H9 (cell line): Measurements from ENCODE around the gene BACH2. TPM values are rescaled to one million over a fixed set of nuclear protein-coding genes. Genes with fewer than 3 reads are reported as not detected.

Experiments
- DNase-seq: peaks from one replicate; pipeline ENCODE4 v3.0.0-alpha.2; 2017
- H2AFZ ChIP-seq: one replicate; pipeline ENCODE4 v1.6.1; 2013; ENCODE audit warnings: mild to moderate bottlenecking, low read length, control low read depth, moderate library complexity
- H2AK5ac ChIP-seq: 2 replicates; pipeline ENCODE4 v1.6.1; 2013; ENCODE audit warnings: low read length, control low read depth, mixed read lengths; ENCODE audit not compliant: insufficient read length
- H2BK120ac ChIP-seq: one replicate; pipeline ENCODE4 v1.6.1; 2013; ENCODE audit warnings: low read depth, mild to moderate bottlenecking, low read length, control low read depth, inconsistent platforms; ENCODE audit not compliant: poor library complexity, severe bottlenecking
- H2BK12ac ChIP-seq: 2 replicates; pipeline ENCODE4 v1.6.1; 2013; ENCODE audit warnings: low read length, control low read depth, mixed read lengths, low read depth; ENCODE audit not compliant: insufficient read length
- H2BK15ac ChIP-seq: 2 replicates; pipeline ENCODE4 v1.6.1; 2013; ENCODE audit warnings: low read depth, low read length, control low read depth
- H2BK20ac ChIP-seq: one replicate; pipeline ENCODE4 v1.6.1; 2013; ENCODE audit warnings: low read depth, mild to moderate bottlenecking, low read length, control low read depth, inconsistent platforms; ENCODE audit not compliant: poor library complexity, severe bottlenecking
- H2BK5ac ChIP-seq: 2 replicates; pipeline ENCODE4 v1.6.1; 2013; ENCODE audit warnings: low read length, control low read depth, mixed read lengths; ENCODE audit not compliant: insufficient read length
- H3K14ac ChIP-seq: 2 replicates; pipeline ENCODE4 v1.6.1; 2013; ENCODE audit warnings: low read length, control low read depth; ENCODE audit not compliant: insufficient read depth
- H3K18ac ChIP-seq: 2 replicates; pipeline ENCODE4 v1.6.1; 2013; ENCODE audit warnings: low read depth, mild to moderate bottlenecking, mixed read lengths, low read length, control low read depth; ENCODE audit not compliant: insufficient read length
- H3K23ac ChIP-seq: 2 replicates; pipeline ENCODE4 v1.6.1; 2013; ENCODE audit warnings: low read length, control low read depth, mixed read lengths, low read depth; ENCODE audit not compliant: insufficient read length
- H3K23me2 ChIP-seq: 2 replicates; pipeline ENCODE4 v1.6.1; 2013; ENCODE audit warnings: low read depth, mild to moderate bottlenecking, mixed read lengths, low read length, control low read depth; ENCODE audit not compliant: insufficient read length, poor library complexity, severe bottlenecking
- H3K27ac ChIP-seq: 2 replicates; pipeline ENCODE4 v1.5.1; 2013; ENCODE audit warnings: low read length, control low read depth, mixed read lengths, low read depth; ENCODE audit not compliant: insufficient read length
- H3K27me3 ChIP-seq: 2 replicates; pipeline ENCODE4 v1.6.1; 2013; ENCODE audit warnings: low read length, control low read depth, inconsistent platforms; ENCODE audit not compliant: insufficient read depth
- H3K4ac ChIP-seq: 2 replicates; pipeline ENCODE4 v1.6.1; 2013; ENCODE audit warnings: low read depth, mild to moderate bottlenecking, control low read depth, inconsistent platforms, low read length, moderate library complexity
- H3K4me1 ChIP-seq: 2 replicates; pipeline ENCODE4 v1.6.1; 2013; ENCODE audit warnings: low read length, control low read depth, inconsistent platforms; ENCODE audit not compliant: insufficient read depth
- H3K4me2 ChIP-seq: 2 replicates; pipeline ENCODE4 v1.6.1; 2013; ENCODE audit warnings: low read length, control low read depth, mixed read lengths; ENCODE audit not compliant: insufficient read length, insufficient read depth
- H3K56ac ChIP-seq: 2 replicates; pipeline ENCODE4 v1.6.1; 2013; ENCODE audit warnings: low read depth, mild to moderate bottlenecking, mixed read lengths, low read length, control low read depth; ENCODE audit not compliant: insufficient read length
- H3K79me1 ChIP-seq: 2 replicates; pipeline ENCODE4 v1.6.1; 2013; ENCODE audit warnings: low read depth, mild to moderate bottlenecking, moderate library complexity, low read length, control low read depth, inconsistent platforms; ENCODE audit not compliant: insufficient read depth, poor library complexity, severe bottlenecking
- H3K79me2 ChIP-seq: 2 replicates; pipeline ENCODE4 v1.6.1; 2013; ENCODE audit warnings: low read length, control low read depth, inconsistent platforms; ENCODE audit not compliant: insufficient read depth
- H3K9ac ChIP-seq: 2 replicates; pipeline ENCODE4 v1.6.1; 2013; ENCODE audit warnings: low read length, control low read depth, mixed read lengths; ENCODE audit not compliant: insufficient read length; ENCODE audit errors: extremely low read depth
- H3K9me3 ChIP-seq: one replicate; pipeline ENCODE4 v1.6.1; 2013; ENCODE audit warnings: low read depth, low read length, inconsistent platforms; ENCODE audit not compliant: control insufficient read depth
- H3T11ph ChIP-seq: one replicate; pipeline ENCODE4 v1.6.1; 2013; ENCODE audit warnings: mild to moderate bottlenecking, low read length, control low read depth, inconsistent platforms
- H4K20me1 ChIP-seq: one replicate; pipeline ENCODE4 v1.6.1; 2013; ENCODE audit not compliant: control insufficient read depth, insufficient read length, insufficient read depth
- H4K5ac ChIP-seq: 2 replicates; pipeline ENCODE4 v1.6.1; 2013; ENCODE audit warnings: low read depth, mild to moderate bottlenecking, mixed read lengths, low read length, control low read depth; ENCODE audit not compliant: insufficient read length
- H4K8ac ChIP-seq: replicated peaks from 2 replicates; pipeline ENCODE4 v1.6.1; 2013; ENCODE audit warnings: low read length, control low read depth, mixed read lengths, low read depth; ENCODE audit not compliant: insufficient read length
- H4K91ac ChIP-seq: 2 replicates; pipeline ENCODE4 v1.6.1; 2013; ENCODE audit warnings: low read depth, mild to moderate bottlenecking, moderate library complexity, mixed read lengths, low read length, control low read depth; ENCODE audit not compliant: insufficient read length
- H3K27ac Mint-ChIP-seq, 3 experiments: 2 replicates in 2 of 3; 3 replicates in 1 of 3; pipeline ENCODE4 v1.8.0; 2020 to 2021; ENCODE audit warnings: mixed read lengths in 3 of 3, mild to moderate bottlenecking in 1 of 3, moderate library complexity in 1 of 3
- H3K27me3 Mint-ChIP-seq: 2 replicates; pipeline ENCODE4 v1.8.0; 2021; ENCODE audit warnings: low read depth, mild to moderate bottlenecking, moderate library complexity, mixed read lengths
- H3K36me3 Mint-ChIP-seq, 3 experiments: 2 replicates in 2 of 3; 3 replicates in 1 of 3; pipeline ENCODE4 v1.8.0; 2020 to 2021; ENCODE audit warnings: low read depth in 3 of 3, mixed read lengths in 3 of 3; ENCODE audit not compliant: insufficient read depth in 1 of 3
- H3K4me1 Mint-ChIP-seq, 2 experiments: 2 replicates each; pipeline ENCODE4 v1.8.0; 2020; ENCODE audit warnings: mixed read lengths in 2 of 2
- H3K4me3 Mint-ChIP-seq, 2 experiments: 2 replicates in 1 of 2; 3 replicates in 1 of 2; pipeline ENCODE4 v1.8.0; 2020 to 2021; ENCODE audit warnings: mild to moderate bottlenecking in 2 of 2, mixed read lengths in 2 of 2, moderate library complexity in 1 of 2
- H3K9me3 Mint-ChIP-seq, 2 experiments: 2 replicates in 1 of 2; 3 replicates in 1 of 2; pipeline ENCODE4 v1.8.0; 2020; ENCODE audit warnings: mild to moderate bottlenecking in 2 of 2, mixed read lengths in 2 of 2, moderate library complexity in 1 of 2
- WGBS: extraction: QIAGEN DNeasy Blood & Tissue Kit; methylation state at CpG from one replicate; pipeline ENCODE4 v1.1.7; 2013; ENCODE audit warnings: missing lambda C conversion rate, low lambda C conversion rate, mixed read lengths; ENCODE audit not compliant: insufficient read length; ENCODE audit errors: extremely low coverage; 5-methylcytosine and 5-hydroxymethylcytosine counted together
- total RNA-seq: library from RNA; stranded (reverse); gene quantifications from 2 replicates; pipeline ENCODE4 v1.2.1, GENCODE V29; 2021
- TF ChIP-seq, protein P1 (sequence below): fragments of 200-600 bp; sonication (generic); conservative IDR thresholded peaks from 3 replicates; pipeline ENCODE4 v1.8.0; 2021; ENCODE audit warnings: antibody characterized with exemption, mild to moderate bottlenecking

BACH2 gene
- total RNA-seq, 1 experiment from 2014 or later: 2.0 TPM

DNA sequence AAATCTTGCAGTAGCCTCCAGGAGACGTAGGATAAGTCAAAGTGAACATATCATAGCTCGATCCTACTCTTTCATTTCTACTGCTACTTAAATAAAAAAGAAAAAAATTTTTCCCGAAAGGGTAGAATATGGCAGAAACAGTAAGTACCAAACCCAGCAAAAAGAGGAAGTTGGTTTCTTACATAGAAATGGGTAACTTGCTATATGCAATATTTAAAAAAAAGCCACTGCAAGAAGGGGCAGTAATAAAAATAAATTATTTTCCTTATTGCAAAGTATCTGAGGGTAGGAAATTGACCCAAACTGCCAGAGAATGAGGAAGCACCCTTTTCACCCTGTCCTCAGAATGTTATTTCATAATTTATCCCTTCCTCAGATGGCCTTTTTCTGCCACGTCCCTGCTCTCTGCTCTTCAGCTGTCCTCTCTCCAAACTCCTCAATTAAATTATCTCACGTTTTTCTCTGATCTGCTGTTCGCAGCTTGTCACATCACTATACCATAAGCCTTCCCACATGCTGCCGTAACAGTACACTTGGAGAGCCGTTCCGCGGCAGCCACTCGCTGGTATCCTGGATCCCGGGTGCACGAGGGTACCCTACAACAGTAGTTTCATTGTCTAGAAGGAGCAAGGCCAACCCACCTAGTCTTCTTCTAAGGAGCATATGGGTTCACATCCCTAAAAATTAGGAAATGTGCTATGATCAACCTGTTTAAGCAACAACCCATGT, 149.6 kb downstream of the BACH2 start:
- no peak overlapping the region for H2BK120ac ChIP-seq
- Mint-ChIP-seq H3K36me3 (no peaks in the 10 kb centered on the region), H3K9me3 (peaks cover 0 to 4% of the 10 kb centered on the region in 2 experiments; a peak in 1 of 5 replicates), H3K27ac (no peak overlapping the region), H3K4me3 (no peak overlapping the region), H3K27me3 (peaks cover 2% of the 10 kb centered on the region; the same call in 1 of the 2 replicates), H3K4me1 (no peaks in the 10 kb centered on the region)
- H3K18ac ChIP-seq: no peak overlapping the region
- TF ChIP-seq, protein P1, sequence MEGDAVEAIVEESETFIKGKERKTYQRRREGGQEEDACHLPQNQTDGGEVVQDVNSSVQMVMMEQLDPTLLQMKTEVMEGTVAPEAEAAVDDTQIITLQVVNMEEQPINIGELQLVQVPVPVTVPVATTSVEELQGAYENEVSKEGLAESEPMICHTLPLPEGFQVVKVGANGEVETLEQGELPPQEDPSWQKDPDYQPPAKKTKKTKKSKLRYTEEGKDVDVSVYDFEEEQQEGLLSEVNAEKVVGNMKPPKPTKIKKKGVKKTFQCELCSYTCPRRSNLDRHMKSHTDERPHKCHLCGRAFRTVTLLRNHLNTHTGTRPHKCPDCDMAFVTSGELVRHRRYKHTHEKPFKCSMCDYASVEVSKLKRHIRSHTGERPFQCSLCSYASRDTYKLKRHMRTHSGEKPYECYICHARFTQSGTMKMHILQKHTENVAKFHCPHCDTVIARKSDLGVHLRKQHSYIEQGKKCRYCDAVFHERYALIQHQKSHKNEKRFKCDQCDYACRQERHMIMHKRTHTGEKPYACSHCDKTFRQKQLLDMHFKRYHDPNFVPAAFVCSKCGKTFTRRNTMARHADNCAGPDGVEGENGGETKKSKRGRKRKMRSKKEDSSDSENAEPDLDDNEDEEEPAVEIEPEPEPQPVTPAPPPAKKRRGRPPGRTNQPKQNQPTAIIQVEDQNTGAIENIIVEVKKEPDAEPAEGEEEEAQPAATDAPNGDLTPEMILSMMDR: no peak
- H4K8ac ChIP-seq: no peak overlapping the region
- DNase-seq: no peak
- no peak overlapping the region for H2BK15ac ChIP-seq
- H3K4me2 ChIP-seq: no peak overlapping the region
- no peak overlapping the region for H3K14ac ChIP-seq
- no peak overlapping the region for H3K9ac ChIP-seq
- H4K20me1 ChIP-seq: no peaks in the 10 kb centered on the region
- no CpG with 5 or more reads among the region's 13 CpGs for WGBS
- no peaks in the 10 kb centered on the region for H3K23me2 ChIP-seq
- H3K79me1 ChIP-seq: no peaks in the 10 kb centered on the region
- H2BK5ac ChIP-seq: no peak overlapping the region
- H4K91ac ChIP-seq: no peak overlapping the region
- H2BK20ac ChIP-seq: no peak overlapping the region
- H3K27ac ChIP-seq: no peak overlapping the region
- H3K27me3 ChIP-seq: no peaks in the 10 kb centered on the region
- no peaks in the 10 kb centered on the region for H3K79me2 ChIP-seq
- no peak overlapping the region for H2BK12ac ChIP-seq
- no peak overlapping the region for H2AK5ac ChIP-seq
- H3T11ph ChIP-seq: no peak overlapping the region
- H2AFZ ChIP-seq: no peak overlapping the region
- H4K5ac ChIP-seq: no peak overlapping the region
- H3K4me1 ChIP-seq: no peaks in the 10 kb centered on the region
- H3K4ac ChIP-seq: no peak overlapping the region
- H3K56ac ChIP-seq: no peak overlapping the region
- H3K23ac ChIP-seq: no peak overlapping the region
- no peaks in the 10 kb centered on the region for H3K9me3 ChIP-seq
